ENCODE results near the gene ZNF524. TPM values are rescaled to one million over a fixed set of nuclear protein-coding genes. Genes with fewer than 3 reads are reported as not detected.
A peak's percentile ranks its signal among the peaks of the same experiment; 100 is the strongest.

The ZNF524 gene
- total RNA-seq, 1 experiment from 2014 or later: 11.1 TPM

- H3K36me3 ChIP-seq (ENCODE audit: control insufficient read depth, insufficient read depth, low read length): no peaks in the 10 kb centered on the region; the same call in 1 of the 2 replicates
- no peaks in the 10 kb centered on the region for H3K9me3 ChIP-seq
- peaks cover 19% of the 10 kb centered on the region for H3K4me1 ChIP-seq
- Mint-ChIP-seq H3K36me3 (ENCODE audit: insufficient read depth, unreplicated experiment) (peaks cover 48% of the 10 kb centered on the region), H3K4me1 (ENCODE audit: low read depth, unreplicated experiment) (peaks cover 20% of the 10 kb centered on the region), H3K27me3 (ENCODE audit: insufficient read depth, unreplicated experiment) (no peaks in the 10 kb centered on the region), H3K9me3 (ENCODE audit: unreplicated experiment) (no peaks in the 10 kb centered on the region), H3K4me3 (ENCODE audit: unreplicated experiment) (peak overlapping the region; percentile 85), H3K27ac (ENCODE audit: unreplicated experiment) (peak overlapping the region; percentile 46)
- CTCF ChIA-PET: interaction anchor here (0.6 to 3.1 kb wide), 3 partner anchors 9 to 439 kb away, joined by 4 to 12 read pairs (median 8); partner anchors contain the start of genes FIZ1 and ZNF524
- TF ChIP-seq, protein P1, sequence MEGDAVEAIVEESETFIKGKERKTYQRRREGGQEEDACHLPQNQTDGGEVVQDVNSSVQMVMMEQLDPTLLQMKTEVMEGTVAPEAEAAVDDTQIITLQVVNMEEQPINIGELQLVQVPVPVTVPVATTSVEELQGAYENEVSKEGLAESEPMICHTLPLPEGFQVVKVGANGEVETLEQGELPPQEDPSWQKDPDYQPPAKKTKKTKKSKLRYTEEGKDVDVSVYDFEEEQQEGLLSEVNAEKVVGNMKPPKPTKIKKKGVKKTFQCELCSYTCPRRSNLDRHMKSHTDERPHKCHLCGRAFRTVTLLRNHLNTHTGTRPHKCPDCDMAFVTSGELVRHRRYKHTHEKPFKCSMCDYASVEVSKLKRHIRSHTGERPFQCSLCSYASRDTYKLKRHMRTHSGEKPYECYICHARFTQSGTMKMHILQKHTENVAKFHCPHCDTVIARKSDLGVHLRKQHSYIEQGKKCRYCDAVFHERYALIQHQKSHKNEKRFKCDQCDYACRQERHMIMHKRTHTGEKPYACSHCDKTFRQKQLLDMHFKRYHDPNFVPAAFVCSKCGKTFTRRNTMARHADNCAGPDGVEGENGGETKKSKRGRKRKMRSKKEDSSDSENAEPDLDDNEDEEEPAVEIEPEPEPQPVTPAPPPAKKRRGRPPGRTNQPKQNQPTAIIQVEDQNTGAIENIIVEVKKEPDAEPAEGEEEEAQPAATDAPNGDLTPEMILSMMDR (IDR thresholded peaks at IDR 0.05; ENCODE audit: insufficient read depth in 1 of 2, low read depth in 1 of 2, low read length in 1 of 2, severe bottlenecking in 1 of 2, unreplicated experiment in 1 of 2): no peak
- H3K27me3 ChIP-seq (replicated peaks; ENCODE audit: control insufficient read depth, insufficient read depth, low read length): no peaks in the 10 kb centered on the region
- POLR2A ChIA-PET: interaction anchor here (0.6 kb wide), 1 partner anchor 118 kb away, joined by 5 read pairs; no protein-coding TSS in a partner anchor
- peak in 1 of 2 experiments; percentile 48 for DNase-seq
- H3K4me3 ChIP-seq (ENCODE audit: low read depth, low read length): peak overlapping the region; percentile 68
- BruUV-seq (replicated peaks): no TSS peak
- intact Hi-C loops (cut with micrococcal nuclease; ENCODE audit: unreplicated experiment): loop anchor here (2.0 kb wide), 3 partner anchors 45 to 63 kb away; partner anchors contain the start of gene ZNF784
Observed at GRCh38 chr19:55579766-55580621, 20.1 kb upstream of the ZNF524 start.

GRCh38 chr19:55580628-55581144 is 19.4 kb upstream of the ZNF524 start, which contains the start of gene ZNF579:
Gene ZNF579, minus strand, starts transcription at chr19:55580848. Its CDS starts 1,209 bp downstream, at chr19:55579639.
- no TSS peak for BruUV-seq (replicated peaks)
- CTCF ChIA-PET: interaction anchor here (0.6 to 3.1 kb wide), 8 partner anchors 8 to 440 kb away, joined by 3 to 16 read pairs (median 6); partner anchors contain the start of genes FIZ1, ZNF524 and ZNF865

More at GRCh38 chr19:55580628-55581144, 19.4 kb upstream of the ZNF524 start, which contains the start of gene ZNF579:
- intact Hi-C loops (cut with micrococcal nuclease; ENCODE audit: unreplicated experiment): loop anchor here (1.0 to 2.0 kb wide), 5 partner anchors 25 to 64 kb away; partner anchors contain the start of genes ZNF784 and ZNF865
- Histone ChIP-seq H3K4me1 (peaks cover 19% of the 10 kb centered on the region), H3K36me3 (ENCODE audit: control insufficient read depth, insufficient read depth, low read length) (no peaks in the 10 kb centered on the region; the same call in 1 of the 2 replicates), H3K9me3 (no peaks in the 10 kb centered on the region), H3K4me3 (ENCODE audit: low read depth, low read length) (peak within 1 kb of the TSS; percentile 68), H3K27me3 (replicated peaks; ENCODE audit: control insufficient read depth, insufficient read depth, low read length) (no peaks in the 10 kb centered on the region)
- peak; percentile 93 for DNase-seq
- Mint-ChIP-seq H3K4me3 (ENCODE audit: unreplicated experiment) (peak within 1 kb of the TSS; percentile 85), H3K4me1 (ENCODE audit: low read depth, unreplicated experiment) (peaks cover 27% of the 10 kb centered on the region), H3K36me3 (ENCODE audit: insufficient read depth, unreplicated experiment) (peaks cover 42% of the 10 kb centered on the region), H3K27me3 (ENCODE audit: insufficient read depth, unreplicated experiment) (no peaks in the 10 kb centered on the region), H3K27ac (ENCODE audit: unreplicated experiment) (peak within 1 kb of the TSS; percentile 46), H3K9me3 (ENCODE audit: unreplicated experiment) (no peaks in the 10 kb centered on the region)
- TF ChIP-seq, protein P1 (IDR thresholded peaks at IDR 0.05; ENCODE audit: insufficient read depth in 1 of 2, low read depth in 1 of 2, low read length in 1 of 2, severe bottlenecking in 1 of 2, unreplicated experiment in 1 of 2): no peak
- POLR2A ChIA-PET: interaction anchor here (1.0 to 2.0 kb wide), 3 partner anchors 18 to 44 kb away, joined by 3 to 27 read pairs (median 6); partner anchors contain the start of genes FIZ1 and ZNF784

All from Caco-2 (cell line).